GM20000 (cell line): ENCODE measurements around the gene EXOC2.
A peak's percentile ranks its signal among the peaks of the same experiment; 100 is the strongest.

Source experiments
- DNase-seq: peaks from one replicate; pipeline ENCODE4 v3.0.0; 2012; ENCODE audit warnings: low spot score
- TF ChIP-seq, protein P1 (sequence below): IDR thresholded peaks from 2 replicates; pipeline ENCODE4 v1.5.1; 2012; ENCODE audit warnings: mild to moderate bottlenecking, control low read depth; ENCODE audit errors: extremely low read depth, missing control alignments

The EXOC2 gene

DNA sequence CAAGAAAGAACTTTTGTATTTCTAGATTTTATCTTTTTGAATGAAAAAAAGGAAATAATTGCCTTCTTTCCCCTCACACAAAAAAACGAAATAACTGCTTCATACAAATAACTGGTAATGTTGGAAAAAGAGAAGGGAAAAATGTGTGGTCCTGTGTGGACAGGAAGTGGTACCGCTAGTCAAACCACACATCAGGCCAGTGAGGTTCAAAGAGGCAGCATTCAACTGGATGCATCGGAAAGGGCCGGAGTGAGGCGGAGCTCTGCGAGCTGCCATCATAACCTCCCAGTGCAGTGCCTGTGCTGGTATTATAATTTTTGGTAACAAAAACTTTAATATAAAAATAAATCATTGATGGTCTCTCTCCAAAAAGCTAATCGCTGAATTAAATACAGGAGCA is 190.2 kb downstream of the EXOC2 start:
- TF ChIP-seq, protein P1, sequence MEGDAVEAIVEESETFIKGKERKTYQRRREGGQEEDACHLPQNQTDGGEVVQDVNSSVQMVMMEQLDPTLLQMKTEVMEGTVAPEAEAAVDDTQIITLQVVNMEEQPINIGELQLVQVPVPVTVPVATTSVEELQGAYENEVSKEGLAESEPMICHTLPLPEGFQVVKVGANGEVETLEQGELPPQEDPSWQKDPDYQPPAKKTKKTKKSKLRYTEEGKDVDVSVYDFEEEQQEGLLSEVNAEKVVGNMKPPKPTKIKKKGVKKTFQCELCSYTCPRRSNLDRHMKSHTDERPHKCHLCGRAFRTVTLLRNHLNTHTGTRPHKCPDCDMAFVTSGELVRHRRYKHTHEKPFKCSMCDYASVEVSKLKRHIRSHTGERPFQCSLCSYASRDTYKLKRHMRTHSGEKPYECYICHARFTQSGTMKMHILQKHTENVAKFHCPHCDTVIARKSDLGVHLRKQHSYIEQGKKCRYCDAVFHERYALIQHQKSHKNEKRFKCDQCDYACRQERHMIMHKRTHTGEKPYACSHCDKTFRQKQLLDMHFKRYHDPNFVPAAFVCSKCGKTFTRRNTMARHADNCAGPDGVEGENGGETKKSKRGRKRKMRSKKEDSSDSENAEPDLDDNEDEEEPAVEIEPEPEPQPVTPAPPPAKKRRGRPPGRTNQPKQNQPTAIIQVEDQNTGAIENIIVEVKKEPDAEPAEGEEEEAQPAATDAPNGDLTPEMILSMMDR, result no peak
- DNase-seq, result no peak

DNA sequence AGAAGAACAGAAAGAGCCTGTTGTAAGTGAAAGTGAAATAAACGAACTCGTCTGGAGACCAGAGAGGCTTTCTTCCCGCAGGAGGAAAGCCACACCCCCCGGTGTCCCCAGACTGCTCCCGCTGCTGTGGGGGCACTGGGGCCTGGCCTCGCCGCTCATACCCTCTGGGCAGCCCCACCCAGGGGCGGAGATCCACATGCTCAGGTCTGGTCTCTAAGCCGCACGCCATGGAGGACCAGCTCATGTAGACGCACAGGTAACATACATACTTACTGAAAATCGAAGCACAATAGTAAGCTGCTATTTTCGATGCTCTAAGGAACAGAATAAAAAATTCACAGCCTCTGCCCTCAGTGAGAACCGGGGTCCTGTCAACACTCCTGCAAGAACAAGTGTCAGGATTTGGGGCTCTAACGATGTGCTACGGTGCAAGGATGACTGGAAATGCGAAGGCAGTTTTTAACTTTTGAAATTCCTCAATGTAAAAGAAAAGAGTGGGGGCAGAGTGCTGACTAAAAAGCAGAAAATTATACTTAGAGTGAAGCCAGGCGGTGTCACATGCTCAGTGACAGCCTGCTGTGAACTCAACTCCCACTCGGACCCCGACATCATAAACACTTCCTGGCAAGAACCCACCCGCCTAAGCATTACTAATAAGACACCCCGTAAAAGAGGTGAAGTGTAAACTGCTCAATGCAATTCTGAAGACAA is 190.9 kb downstream of the EXOC2 start:
- TF ChIP-seq, protein P1, result no peak
- DNase-seq, result peak; percentile 51

DNA sequence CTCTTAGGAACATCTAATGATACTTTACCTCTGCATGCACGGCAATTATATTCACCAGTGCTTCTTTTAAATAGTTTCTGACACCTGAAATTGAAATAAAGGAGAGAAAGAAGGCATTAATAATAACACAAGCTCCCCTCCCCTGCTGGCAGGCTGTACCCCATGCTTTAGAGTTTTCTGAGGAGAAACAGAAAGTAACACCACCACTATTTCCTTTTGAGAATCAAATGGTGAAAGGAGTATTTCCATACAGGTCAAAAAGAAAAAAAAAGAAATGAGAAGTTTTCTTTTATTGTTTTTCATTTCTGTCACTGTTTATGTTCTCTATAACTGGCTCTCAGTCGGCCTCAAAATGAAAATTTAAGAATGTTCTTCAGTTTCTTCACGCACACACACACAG is 193.3 kb downstream of the EXOC2 start:
- TF ChIP-seq, protein P1, result no peak
- DNase-seq, result peak; percentile 55

DNA sequence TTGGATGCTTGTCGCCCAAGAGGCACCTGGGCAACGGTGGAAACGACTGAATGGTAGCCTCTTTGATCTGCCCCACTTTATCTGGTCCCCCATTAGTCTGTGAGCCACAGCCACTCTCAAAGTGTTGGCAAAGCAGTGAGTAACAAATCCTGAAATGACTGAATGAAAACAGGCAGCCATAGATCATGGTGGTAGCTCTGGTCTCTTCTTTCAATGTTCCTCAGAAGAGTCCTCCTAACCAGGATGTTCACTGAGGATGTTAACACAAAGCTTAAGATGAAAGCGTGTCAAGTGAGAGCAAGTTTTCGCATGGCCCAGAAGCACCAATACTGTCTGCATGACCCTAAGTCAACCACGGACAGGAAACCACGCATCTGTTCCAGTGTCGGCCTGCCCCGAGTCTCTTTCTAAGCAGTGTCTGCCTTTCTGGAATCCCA is 194.1 kb downstream of the EXOC2 start:
- TF ChIP-seq, protein P1, result no peak

DNA sequence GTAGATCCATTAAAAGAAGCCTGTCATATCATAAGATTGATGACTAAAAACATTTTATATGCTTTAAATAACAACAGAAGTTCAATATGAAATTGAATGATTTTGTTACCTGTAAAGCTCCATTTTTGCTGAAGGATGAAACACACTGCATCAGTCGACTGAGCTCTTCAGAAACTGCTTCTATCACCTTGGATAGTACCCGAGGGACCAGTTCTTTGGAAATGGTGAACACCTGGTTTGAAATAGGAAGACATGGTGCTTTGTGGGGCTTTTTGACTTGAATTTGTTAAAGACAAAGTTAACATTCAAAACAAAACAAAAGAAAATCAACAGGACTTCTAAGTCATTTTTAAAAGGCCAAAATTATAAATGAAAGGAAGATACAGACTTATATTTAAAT is 195.7 kb downstream of the EXOC2 start:
- TF ChIP-seq, protein P1, result no peak
- no peak for DNase-seq

More for the DNA sequence above, 194.1 kb downstream of the EXOC2 start:
- DNase-seq, result peak; percentile 42

DNA sequence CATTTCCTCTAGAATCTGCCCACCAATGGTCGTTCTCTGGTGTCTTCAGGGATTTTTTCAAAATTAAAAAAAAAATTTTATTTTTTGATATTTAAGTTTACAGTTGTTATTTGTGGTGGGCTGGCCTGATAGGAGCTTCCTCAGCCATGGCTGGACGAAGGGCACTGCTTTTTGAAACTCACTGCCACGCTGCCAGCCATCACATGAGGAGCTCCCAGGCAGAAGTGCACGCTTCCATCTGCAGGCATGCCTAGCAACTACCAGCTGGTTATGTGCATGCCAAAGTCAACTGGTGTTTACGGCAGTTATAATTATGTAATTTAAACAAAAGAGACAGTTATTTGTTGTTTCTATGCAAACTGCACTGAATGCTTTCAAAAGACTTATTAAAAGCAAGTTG is 196.3 kb downstream of the EXOC2 start:
- TF ChIP-seq, protein P1, result no peak
- DNase-seq, result no peak

DNA sequence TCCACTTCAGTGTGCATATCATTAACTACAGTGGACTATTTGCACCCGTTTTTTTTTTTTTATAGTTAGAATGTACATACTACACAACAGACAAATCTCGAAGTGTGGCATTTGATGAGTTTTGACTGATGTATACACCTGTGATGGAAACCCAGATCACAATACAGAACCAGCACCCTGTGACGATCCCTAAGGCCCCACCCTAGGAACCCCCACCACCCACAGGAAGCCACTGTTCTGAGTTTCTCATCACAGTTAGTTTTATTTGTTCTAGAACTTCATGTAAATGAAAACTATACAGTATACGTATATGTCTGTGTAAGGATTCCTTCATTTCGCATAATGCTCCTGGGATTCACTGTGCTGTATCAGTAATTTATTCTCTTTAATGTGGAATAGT is 198.5 kb downstream of the EXOC2 start:
- DNase-seq, result no peak
- TF ChIP-seq, protein P1, result no peak
